Globus pallidus (tissue), 1 donor: Measurements from ENCODE around the gene HSPA8.
"Not testable (repeated sequence)": the region's sequence is repeated elsewhere in the genome, so short reads cannot be mapped to it uniquely, and the experiment has no call there.

Source experiments
- DNase-seq: peaks from one replicate; pipeline ENCODE4 v3.0.0-alpha.2; 2015; ENCODE audit warnings: low spot score

The HSPA8 gene

DNA sequence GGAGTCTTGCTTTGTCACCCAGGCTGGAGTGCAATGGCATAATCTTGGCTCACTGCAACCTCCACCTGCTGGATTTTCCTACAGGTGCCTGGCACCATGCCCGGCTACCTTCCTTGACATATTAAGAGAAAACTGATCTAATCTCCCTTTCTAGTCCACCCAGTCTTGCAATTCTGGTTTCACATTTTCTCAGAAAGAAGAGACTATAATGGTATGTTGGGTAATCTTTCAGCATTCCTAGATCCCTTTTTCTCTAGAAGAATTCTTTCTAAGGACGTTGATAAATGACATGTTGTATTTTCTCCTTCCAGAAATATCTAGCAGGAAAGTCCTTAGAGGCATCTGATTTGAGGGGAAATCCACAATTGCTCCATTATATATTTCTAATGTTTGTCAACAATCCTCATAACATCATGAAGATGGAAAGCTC lies 10.4 kb upstream of the HSPA8 start:
- no peak for DNase-seq

DNA sequence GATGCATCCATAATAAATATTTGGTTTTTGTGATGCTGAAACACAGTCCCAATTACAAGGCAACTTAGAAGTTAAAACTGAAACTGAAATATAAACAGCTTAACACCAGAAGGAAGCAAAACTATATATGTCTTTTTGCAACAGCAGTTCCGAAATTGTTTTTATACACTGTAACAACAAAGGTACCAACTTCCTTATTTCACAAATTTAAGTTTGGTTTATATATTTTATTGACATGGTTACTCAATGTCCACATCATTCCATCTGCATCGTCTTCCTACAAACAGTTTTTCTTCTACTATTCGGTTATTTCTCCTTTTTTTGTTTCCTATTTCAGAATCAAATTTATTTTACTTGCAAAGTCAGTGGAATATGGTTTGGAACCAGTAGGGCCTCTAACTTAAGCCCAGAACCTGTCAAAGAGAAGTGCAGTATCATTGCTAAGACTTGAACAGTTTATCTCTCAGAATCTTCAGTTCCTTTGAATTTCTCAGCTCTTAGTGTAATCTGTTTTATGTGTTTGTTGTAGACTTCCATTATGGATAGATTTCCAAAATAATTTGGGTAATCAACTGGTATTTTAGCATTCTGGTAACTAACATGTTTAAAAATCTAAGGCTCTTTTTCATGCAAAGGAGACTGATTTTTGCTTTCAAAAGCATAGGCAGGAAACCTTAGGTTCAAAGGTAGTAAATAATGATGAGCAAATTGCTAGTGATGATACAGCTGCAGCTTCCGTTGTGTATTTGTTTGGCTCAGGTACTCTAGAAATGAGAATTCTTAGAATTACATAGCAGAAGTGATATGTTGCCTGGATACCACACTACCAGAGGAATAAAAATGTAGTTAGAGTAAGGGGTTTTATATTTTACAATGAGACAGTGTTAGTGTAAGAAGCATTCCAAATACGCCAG lies 8.2 kb upstream of the HSPA8 start:
- DNase-seq, result no peak

GRCh38 chr11:123065621-123066020 lies 3.7 kb upstream of the HSPA8 start:
- no peak for DNase-seq

DNA sequence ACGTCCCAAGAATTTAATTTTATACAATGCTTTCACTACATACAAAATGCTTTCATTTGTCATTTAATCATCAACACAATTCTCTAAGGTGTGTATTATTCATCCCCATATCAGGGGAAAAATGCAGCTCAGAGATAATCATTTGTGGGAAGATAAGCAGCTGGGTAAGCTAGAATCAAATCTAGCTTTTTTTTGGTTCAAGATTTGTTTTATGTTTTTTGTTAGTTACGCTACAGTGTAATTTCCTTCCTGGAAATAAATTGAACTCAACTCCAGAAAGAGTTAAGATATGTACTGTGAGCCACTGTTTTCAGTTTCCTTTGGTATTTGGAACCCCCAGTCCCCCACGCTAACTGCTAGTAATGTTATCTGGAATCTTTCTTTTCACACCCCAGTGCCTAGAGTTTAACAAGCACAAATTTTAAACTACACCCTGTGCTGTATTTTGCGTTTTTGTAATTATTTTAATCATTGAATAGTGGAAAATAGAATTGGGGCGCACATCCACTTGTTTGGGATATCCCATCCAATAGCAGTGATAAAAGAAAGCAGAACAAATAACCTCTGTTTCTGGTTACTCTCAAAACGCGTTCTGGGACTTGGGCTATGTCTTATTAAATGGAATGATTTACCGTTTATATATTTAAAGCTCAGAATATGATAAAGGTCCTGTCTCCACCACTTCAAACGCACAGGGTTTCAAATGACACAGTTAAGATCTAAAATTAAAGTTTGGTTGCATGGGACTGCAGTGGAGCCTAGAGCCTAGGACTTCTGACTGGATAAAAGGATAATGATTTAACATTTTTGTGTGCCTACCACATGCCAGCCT lies 2.1 kb upstream of the HSPA8 start:
- DNase-seq, result peak; percentile 26

DNA sequence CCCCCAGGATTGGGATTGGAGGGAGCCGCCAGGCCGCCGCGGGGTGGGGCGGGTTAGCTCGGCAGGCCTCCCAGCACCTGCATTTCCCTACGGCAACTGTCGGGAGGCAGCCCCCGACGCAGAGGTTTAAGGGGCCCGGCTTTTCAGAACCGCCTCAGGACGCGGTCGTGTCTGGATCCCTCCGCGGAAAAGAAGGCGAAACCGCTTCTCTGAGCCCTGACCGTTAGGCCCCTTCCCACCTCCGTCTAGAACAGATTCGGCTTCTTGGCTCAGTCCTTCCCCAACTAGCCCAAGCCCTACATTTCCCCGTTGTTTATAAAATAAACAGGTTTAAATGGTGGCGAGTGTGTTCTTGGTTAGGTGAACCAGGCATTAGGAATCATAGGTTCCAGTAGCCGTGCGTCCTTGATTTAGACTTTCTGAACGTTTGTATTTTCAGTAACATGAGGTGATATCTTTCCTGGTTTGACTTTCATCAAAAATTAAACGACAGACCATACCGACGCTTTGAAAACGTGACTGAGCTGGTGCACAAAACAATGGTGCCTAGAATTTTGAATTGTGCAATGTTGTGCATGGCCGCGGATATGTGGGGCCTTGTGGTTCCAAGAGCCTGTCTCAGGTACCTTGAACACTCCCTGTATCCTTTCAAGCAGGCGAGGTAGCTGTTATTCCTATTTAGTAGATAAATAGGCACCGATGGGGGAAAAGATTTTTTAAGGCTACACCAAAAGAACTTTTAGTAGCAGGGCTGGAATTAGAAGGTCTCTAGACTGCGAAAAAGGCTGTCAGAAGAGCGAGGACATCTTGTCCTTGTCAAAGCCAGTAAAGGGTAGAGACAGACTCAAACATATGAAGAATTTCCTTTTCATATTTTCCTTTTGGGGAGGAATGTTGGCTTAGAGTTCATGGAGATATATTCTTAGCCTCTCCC lies 1.2 kb upstream of the HSPA8 start:
- peak; percentile 73 for DNase-seq

DNA sequence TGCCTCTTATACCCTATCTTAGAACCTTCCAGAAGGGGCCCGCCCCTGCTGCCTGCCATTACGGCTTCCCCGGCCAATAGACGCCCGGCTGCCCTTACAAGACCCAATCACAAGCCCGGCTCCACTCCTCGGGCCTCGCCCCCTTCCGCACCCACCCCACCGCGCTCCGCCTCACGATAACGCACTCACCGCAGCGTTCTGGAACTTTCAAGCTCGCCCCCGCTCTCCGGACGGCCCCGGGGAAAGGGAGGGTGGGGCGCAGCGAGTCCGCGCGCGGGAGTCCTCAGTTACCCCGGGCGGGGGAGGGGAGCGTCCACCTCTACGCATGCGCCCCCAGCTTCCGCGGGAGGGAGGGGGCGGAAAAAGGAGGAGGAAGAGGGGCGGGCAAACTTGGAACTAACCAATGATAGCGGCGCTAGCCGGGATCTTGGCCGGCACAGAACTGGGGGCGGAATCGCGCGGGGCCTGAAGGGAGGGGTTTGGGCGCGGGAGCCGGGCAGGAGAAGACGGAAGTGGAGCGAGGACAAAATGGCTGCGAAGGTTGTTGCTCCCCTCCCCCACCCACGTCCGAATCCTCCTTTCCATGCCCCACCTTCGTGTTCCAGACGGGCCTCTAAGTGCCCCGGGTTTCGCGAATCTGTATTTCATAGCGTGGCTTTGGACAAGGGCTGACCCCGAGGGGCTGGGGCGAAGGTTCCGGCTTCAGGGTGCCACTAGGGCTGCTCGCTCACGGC lies 389 bp upstream of the HSPA8 start:
- DNase-seq, result peak; percentile 99

DNA sequence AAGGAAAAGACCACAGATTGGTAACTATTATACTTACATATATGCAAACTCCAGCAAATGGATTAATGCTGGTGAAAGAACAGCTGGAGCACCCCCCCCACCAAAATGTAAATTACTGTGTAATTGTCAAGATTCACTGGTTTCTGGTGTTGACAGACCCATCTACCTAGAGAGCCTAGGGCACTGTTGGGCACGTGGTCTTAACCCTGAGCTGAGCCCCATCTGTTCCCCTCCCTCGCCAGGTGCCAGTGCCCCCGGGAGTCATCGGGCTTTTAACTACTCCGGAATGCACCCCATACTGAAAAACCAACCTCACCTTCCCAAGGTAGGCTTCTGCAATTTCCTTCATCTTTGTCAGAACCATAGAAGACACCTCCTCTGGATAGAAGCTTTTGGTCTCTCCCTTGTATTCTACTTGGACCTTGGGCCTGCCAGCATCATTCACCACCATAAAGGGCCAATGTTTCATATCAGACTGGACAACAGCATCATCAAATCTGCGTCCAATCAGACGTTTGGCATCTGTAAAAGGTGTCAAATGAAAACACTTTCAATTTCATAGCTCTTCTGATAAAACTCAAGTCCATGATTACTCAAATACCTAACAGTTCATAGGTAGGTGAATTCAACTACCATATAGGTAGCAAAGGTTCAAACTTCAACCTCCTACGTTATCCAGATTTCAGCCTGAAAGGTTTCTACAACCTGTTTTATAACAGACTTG lies 1.5 kb downstream of the HSPA8 start:
- peak; percentile 25 for DNase-seq

- DNase-seq, result not testable (repeated sequence)
Measured at GRCh38 chr11:123059041-123059920, 2.7 kb downstream of the HSPA8 start.

- no peak for DNase-seq
Measured at GRCh38 chr11:123057661-123058305, 4.2 kb downstream of the HSPA8 start.

DNA sequence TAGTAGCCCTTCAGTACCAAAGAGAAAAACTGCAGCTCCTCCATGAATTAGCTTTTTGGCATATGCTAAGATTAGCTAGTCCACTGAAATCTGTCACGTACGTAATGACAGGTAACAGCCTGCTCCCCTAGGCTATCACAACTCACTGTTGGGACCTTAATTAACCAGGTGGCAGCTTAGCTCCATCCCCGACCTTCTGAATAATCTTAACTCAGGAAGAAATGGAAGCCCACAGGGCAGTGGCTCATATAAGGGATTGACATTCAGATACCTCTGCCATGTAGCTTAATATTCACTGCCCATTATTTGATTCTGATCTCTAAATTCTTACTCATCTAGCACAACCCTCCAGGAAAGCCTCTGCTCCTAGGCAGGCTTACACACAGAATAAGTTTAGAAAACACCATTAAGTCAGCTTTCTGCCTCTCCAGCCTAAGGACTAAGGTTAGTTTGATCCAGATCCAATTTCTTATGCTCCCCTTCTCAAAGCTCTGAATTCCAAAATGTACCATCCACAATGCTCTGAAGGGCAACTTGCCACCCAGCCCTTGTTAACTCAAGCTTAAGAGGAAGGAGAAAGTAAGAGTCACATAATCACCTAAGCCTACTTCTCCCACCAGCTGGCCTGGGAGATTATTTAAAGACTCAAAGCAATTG lies 5.0 kb downstream of the HSPA8 start:
- peak; percentile 36 for DNase-seq

GRCh38 chr11:123055191-123055901 lies 6.6 kb downstream of the HSPA8 start:
- DNase-seq, result no peak

GRCh38 chr11:123054301-123055065 lies 7.5 kb downstream of the HSPA8 start:
- peak; percentile 79 for DNase-seq

- no peak for DNase-seq
Measured at GRCh38 chr11:123052901-123053721, 8.8 kb downstream of the HSPA8 start.

GRCh38 chr11:123051634-123052033 lies 10.3 kb downstream of the HSPA8 start:
- no peak for DNase-seq

- no peak for DNase-seq
Measured at GRCh38 chr11:123051146-123051545, 10.8 kb downstream of the HSPA8 start.

DNA sequence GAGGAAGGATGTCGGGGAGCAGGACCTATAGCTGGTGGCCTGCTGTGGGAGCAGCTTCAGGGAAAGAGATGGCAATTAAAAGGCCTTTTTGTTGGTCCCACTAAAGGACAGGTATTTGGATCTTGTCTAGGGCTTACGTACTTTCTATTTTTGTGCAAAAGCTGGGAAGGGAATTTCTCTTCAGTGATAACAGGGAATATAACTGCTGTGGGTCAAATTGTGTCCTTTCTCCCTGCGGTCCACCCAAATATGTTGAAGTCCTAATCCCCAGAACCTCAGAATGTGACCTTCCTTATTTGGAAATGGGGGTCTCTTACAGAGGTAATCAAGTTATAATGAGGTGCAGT lies 14.0 kb downstream of the HSPA8 start:
- no peak for DNase-seq
